Upper lobe of left lung (tissue), 6 donors: ENCODE measurements around the gene YKT6. TPM values are rescaled to one million over a fixed set of nuclear protein-coding genes. Genes with fewer than 3 reads are reported as not detected.

Experiments used
- ATAC-seq, 2 donors: fragments of 200-7000 bp; cut with Tn5 transposase; one replicate each; pipeline ENCODE4 v1.9.1; 2022; ENCODE audit warnings: mild to moderate bottlenecking in 2 of 2, moderate library complexity in 2 of 2; ENCODE audit not compliant: low FRiP score in 2 of 2
- DNase-seq, 2 donors: peaks; one replicate each; pipeline ENCODE4 v3.0.0-alpha.2; 2019 to 2020
- H3K27ac ChIP-seq, 4 donors: fragments of 200-600 bp; sonication (generic); one replicate each; pipeline ENCODE4 v1.5.1; 2016 to 2019
- H3K27me3 ChIP-seq, 4 donors: fragments of 200-600 bp; sonication (generic); one replicate each; pipeline ENCODE4 v1.5.1; 2017 to 2019
- H3K36me3 ChIP-seq, 4 donors: fragments of 200-600 bp; sonication (generic); one replicate each; pipeline ENCODE4 v1.5.1; 2016 to 2019
- H3K4me1 ChIP-seq, 4 donors: fragments of 200-600 bp; sonication (generic); one replicate each; pipeline ENCODE4 v1.5.1; 2018 to 2019
- H3K4me3 ChIP-seq, 4 donors: fragments of 200-600 bp; sonication (generic); one replicate each; pipeline ENCODE4 v1.5.1; 2017 to 2019; ENCODE audit warnings: mild to moderate bottlenecking in 2 of 4, moderate library complexity in 1 of 4
- H3K9me3 ChIP-seq, 4 donors: fragments of 200-600 bp; sonication (generic); one replicate each; pipeline ENCODE4 v1.5.1; 2018 to 2019
- CTCF ChIP-seq, 6 experiments: fragments of 450-650 bp in 4 of 6; fragments of 200-600 bp in 2 of 6; sonication (generic) in 2 of 6; IDR thresholded peaks; one replicate each; pipeline ENCODE4 v1.5.1; 2016 to 2019; ENCODE audit warnings: antibody characterized with exemption in 6 of 6
- EP300 ChIP-seq, 4 donors: sonication (generic); formaldehyde crosslinking; IDR thresholded peaks; one replicate each; pipeline ENCODE4 v1.5.1; 2017; ENCODE audit warnings: antibody characterized with exemption in 4 of 4, control low read depth in 2 of 4
- POLR2A ChIP-seq, 4 donors: fragments of 450-650 bp; IDR thresholded peaks; one replicate each; pipeline ENCODE4 v1.5.1; 2016 to 2017; ENCODE audit warnings: antibody characterized with exemption in 4 of 4, mild to moderate bottlenecking in 2 of 4
- POLR2AphosphoS5 ChIP-seq, 2 donors: sonication (generic); formaldehyde crosslinking; IDR thresholded peaks; one replicate each; pipeline ENCODE4 v1.5.1; 2017; ENCODE audit warnings: antibody characterized with exemption in 2 of 2
- WGBS, 2 donors: methylation state at CpG; one replicate each; pipeline ENCODE4 v1.1.5; 2017 to 2018; 5-methylcytosine and 5-hydroxymethylcytosine counted together
- total RNA-seq, 6 donors: library from RNA; depleted of rRNA in 4 of 6; stranded (reverse); fragments of >200 nt in 4 of 6; gene quantifications; one replicate each; pipeline versions ENCODE4 v1.1.0 to v1.2.1, GENCODE V29; 2016 to 2021
- donor health status: DM: no; HTN: no; CAD: no; lungs with moderate emphysema.
- donor health status: DM: no; HTN: yes; CAD: no; lungs with severe emphysema.

The YKT6 gene
- total RNA-seq, 6 donors from 2014 or later, result 29.3 to 70.2 (median 53.1) TPM

DNA sequence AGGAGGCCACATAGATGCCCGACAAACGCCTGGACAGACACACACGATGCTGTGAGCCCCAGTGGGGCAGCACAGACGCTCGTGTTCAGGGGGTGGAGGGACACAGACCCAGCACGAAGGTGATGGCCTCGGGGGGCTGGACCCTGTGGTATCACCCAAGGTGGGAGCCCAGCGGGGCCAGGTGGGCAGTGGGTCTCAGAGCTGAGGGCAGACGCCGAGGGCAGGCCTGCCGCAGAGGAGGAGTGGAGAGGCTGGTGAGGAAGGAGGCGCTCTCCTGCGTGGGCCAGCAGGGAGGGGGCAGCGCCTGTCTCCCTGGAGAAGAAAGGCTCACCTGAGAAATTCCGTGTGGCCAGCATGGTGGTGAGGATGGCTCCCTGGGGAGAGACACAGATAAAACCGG, 39.6 kb downstream of the YKT6 start:
- TF ChIP-seq POLR2A (IDR thresholded peaks at IDR 0.05) (no peak), CTCF (IDR thresholded peaks at IDR 0.05) (no peak), EP300 (IDR thresholded peaks at IDR 0.05) (no peak)
- WGBS, 2 donors, result 77% methylated on average over 9 to 16 of the region's 16 CpGs
- ATAC-seq, result no peak
- Histone ChIP-seq H3K27me3 (no peaks in the 10 kb centered on the region), H3K4me3 (no peak overlapping the region), H3K4me1 (peaks cover 0 to 4% (median 0%) of the 10 kb centered on the region in 4 donors), H3K27ac (no peak overlapping the region), H3K36me3 (no peaks in the 10 kb centered on the region), H3K9me3 (no peaks in the 10 kb centered on the region)
- DNase-seq, result peak in 1 of 2 donors; percentile 74

GRCh38 chr7:44240983-44241510, 40.3 kb downstream of the YKT6 start:
- Histone ChIP-seq H3K27me3 (no peaks in the 10 kb centered on the region), H3K9me3 (no peaks in the 10 kb centered on the region), H3K4me1 (peaks cover 0 to 4% (median 0%) of the 10 kb centered on the region in 4 donors), H3K27ac (no peak overlapping the region), H3K36me3 (no peaks in the 10 kb centered on the region), H3K4me3 (peak overlapping the region in 2 of 4 donors; percentile 22 to 23)
- DNase-seq, result peak; percentile 58 to 73
- peak; percentile 52 to 75 (median 66) for TF ChIP-seq CTCF (IDR thresholded peaks at IDR 0.05)
- TF ChIP-seq EP300 (IDR thresholded peaks at IDR 0.05), result no peak
- ATAC-seq, result peak; percentile 76 to 89
- 0 to 23% methylated on average over 1 to 10 of the region's 10 CpGs for WGBS, 2 donors

DNA sequence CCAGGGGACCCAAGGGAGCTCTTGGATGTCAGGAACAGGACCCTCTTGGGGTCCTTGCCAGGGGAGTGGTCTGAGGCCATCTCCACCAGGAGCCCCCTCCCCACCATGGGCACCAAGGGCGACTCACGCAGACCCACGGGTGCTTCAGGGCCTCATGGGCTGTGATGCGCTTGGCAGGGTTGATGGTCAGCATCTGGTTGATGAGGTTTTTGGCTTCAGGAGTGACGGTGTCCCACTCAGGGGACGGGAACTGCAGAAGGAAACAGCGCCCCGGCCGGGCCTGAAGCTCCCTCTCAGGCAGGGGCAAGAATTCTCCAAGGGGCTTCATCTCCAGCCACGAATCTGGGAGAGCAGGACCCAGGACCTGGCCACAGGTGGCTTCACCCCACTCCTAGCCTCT, 41.3 kb downstream of the YKT6 start:
- TF ChIP-seq POLR2AphosphoS5 (IDR thresholded peaks at IDR 0.05) (no peak), CTCF (IDR thresholded peaks at IDR 0.05) (no peak), EP300 (IDR thresholded peaks at IDR 0.05) (no peak), POLR2A (IDR thresholded peaks at IDR 0.05) (no peak)
- no peaks in the 10 kb centered on the region for H3K9me3 ChIP-seq
- WGBS, 2 donors, result 57 to 88% methylated on average over 1 to 10 of the region's 10 CpGs
- no peak overlapping the region for H3K4me3 ChIP-seq
- H3K4me1 ChIP-seq, result peaks cover 0 to 4% (median 0%) of the 10 kb centered on the region in 4 donors
- H3K36me3 ChIP-seq, result no peaks in the 10 kb centered on the region
- H3K27me3 ChIP-seq, result no peaks in the 10 kb centered on the region
- DNase-seq (peak in 1 of 2 donors; percentile 64), ATAC-seq (no peak)
- no peak overlapping the region for H3K27ac ChIP-seq

DNA sequence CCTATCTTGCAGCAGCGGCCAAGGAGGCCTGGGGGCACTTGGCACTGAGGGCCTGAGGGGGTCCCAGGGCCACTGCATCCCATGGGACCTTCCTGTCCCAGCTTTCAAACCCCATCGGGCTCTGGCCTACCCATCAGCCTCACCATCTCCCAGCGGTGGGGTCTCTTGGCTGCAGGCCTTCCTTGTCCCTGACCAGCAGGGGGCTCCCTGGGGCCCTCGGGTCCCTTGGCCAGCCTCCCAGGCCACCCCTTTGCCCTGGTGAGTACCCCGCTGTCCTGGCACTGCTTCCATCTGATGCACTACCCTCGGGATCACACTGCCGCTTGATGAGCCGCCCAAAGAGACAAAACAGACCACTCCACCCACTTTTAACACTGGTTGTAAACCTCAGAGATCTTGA, 43.5 kb downstream of the YKT6 start:
- no peak overlapping the region for H3K4me3 ChIP-seq
- H3K27me3 ChIP-seq, result no peaks in the 10 kb centered on the region
- H3K27ac ChIP-seq, result no peak overlapping the region
- H3K4me1 ChIP-seq, result peaks cover 0 to 4% (median 0%) of the 10 kb centered on the region in 4 donors
- no peaks in the 10 kb centered on the region for H3K9me3 ChIP-seq
- WGBS, 2 donors, result 62% methylated on average over 8 of the region's 8 CpGs; no CpG with 5 or more reads in 1 of the 2 donors
- ATAC-seq, result no peak
- H3K36me3 ChIP-seq, result no peaks in the 10 kb centered on the region
- TF ChIP-seq EP300 (IDR thresholded peaks at IDR 0.05) (no peak), CTCF (IDR thresholded peaks at IDR 0.05) (peak in 4 of 6 experiments; percentile 12 to 26 (median 22)), POLR2A (IDR thresholded peaks at IDR 0.05) (no peak), POLR2AphosphoS5 (IDR thresholded peaks at IDR 0.05) (no peak)
- DNase-seq, result peak in 1 of 2 donors; percentile 59
